NCI-H1436 (cell line): Measurements from ENCODE around the gene KRT33A.
"Not testable (repeated sequence)": the region's sequence is repeated elsewhere in the genome, so short reads cannot be mapped to it uniquely, and the experiment has no call there.

Experiments
- DNase-seq: peaks from one replicate; lab custom pipeline; 2025; lab: John Stamatoyannopoulos, UW

Gene KRT33A

GRCh38 chr17:41350381-41350878 is at the start of gene KRT33A:
KRT33A (minus strand) TSS chr17:41350828; CDS start chr17:41350767, 61 bp downstream.
- not testable (repeated sequence) for DNase-seq

- DNase-seq: no peak
These were observed 46.5 kb upstream of the KRT33A start, which contains the start of gene KRT31 for GRCh38 chr17:41396996-41397660. KRT31 (minus strand) TSS chr17:41397608; CDS start chr17:41397539, 69 bp downstream.

- no peak for DNase-seq
These were observed 45.7 kb upstream of the KRT33A start for GRCh38 chr17:41396340-41396739.

- DNase-seq: no peak
These were observed 45.0 kb upstream of the KRT33A start for GRCh38 chr17:41395611-41396010.

- not testable (repeated sequence) for DNase-seq
These were observed 44.4 kb upstream of the KRT33A start for GRCh38 chr17:41395044-41395443.

GRCh38 chr17:41394254-41394996 is 43.8 kb upstream of the KRT33A start:
- no peak for DNase-seq

GRCh38 chr17:41393826-41394225 is 43.2 kb upstream of the KRT33A start:
- no peak for DNase-seq

GRCh38 chr17:41393294-41393693 is 42.7 kb upstream of the KRT33A start:
- no peak for DNase-seq

- DNase-seq: no peak
These were observed 41.6 kb upstream of the KRT33A start for GRCh38 chr17:41392278-41392677.

GRCh38 chr17:41391535-41391934 is 40.9 kb upstream of the KRT33A start:
- DNase-seq: no peak

- no peak for DNase-seq
These were observed 39.8 kb upstream of the KRT33A start for GRCh38 chr17:41390411-41390938.

- no peak for DNase-seq
These were observed 37.0 kb upstream of the KRT33A start for GRCh38 chr17:41387670-41388069.

GRCh38 chr17:41386227-41386626 is 35.6 kb upstream of the KRT33A start:
- no peak for DNase-seq

GRCh38 chr17:41383690-41384089 is 33.1 kb upstream of the KRT33A start:
- DNase-seq: no peak

- no peak for DNase-seq
These were observed 31.8 kb upstream of the KRT33A start for GRCh38 chr17:41382394-41382793.

- not testable (repeated sequence) for DNase-seq
These were observed 31.3 kb upstream of the KRT33A start, which contains the start of gene KRT34 for GRCh38 chr17:41381943-41382342. KRT34 (minus strand) TSS chr17:41382306; CDS start chr17:41382246, 60 bp downstream.

GRCh38 chr17:41380091-41380490 is 29.5 kb upstream of the KRT33A start:
- not testable (repeated sequence) for DNase-seq

- no peak for DNase-seq
These were observed 26.9 kb upstream of the KRT33A start for GRCh38 chr17:41377546-41377945.

GRCh38 chr17:41369713-41370112 is 19.1 kb upstream of the KRT33A start, which contains the start of gene KRT33B:
KRT33B (minus strand) TSS chr17:41369813; CDS start chr17:41369750, 63 bp downstream.
- DNase-seq: no peak

- no peak for DNase-seq
These were observed 18.4 kb upstream of the KRT33A start for GRCh38 chr17:41369023-41369422.

GRCh38 chr17:41367426-41368075 is 16.9 kb upstream of the KRT33A start:
- DNase-seq: no peak

- no peak for DNase-seq
These were observed 15.4 kb upstream of the KRT33A start for GRCh38 chr17:41366070-41366469.
